22Rv1 (cell line): Measurements from ENCODE around the gene ZNF366.

Source experiments
- H3K27ac ChIP-seq: fragments of 450-650 bp; 2 replicates; pipeline ENCODE4 v1.5.1; 2017
- CTCF ChIP-seq: fragments of 450-650 bp; IDR thresholded peaks from 2 replicates; pipeline ENCODE4 v1.5.1; 2017; ENCODE audit warnings: mild to moderate bottlenecking
- ZFX ChIP-seq: fragments of 450-650 bp; IDR thresholded peaks from 2 replicates; pipeline ENCODE4 v1.6.1; 2017; ENCODE audit warnings: antibody characterized with exemption, borderline replicate concordance

The ZNF366 gene

DNA sequence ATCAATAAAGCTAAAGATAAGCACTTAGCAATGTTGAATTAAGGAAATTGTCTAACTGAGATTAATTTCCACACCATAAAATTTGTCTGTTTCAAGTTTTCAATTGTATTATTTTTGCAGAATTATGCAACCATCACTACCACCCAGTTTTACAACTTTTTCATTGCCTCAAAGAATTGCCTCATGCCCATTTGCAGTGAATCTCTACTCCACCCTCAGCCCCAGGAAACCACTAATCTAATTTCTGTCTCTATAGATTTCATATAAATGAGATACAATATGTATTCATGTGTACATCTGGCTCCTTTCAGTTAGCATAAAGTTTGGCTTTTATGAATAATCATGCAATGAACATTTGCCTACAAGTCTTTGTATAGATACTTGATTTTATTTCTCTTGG is 114.2 kb downstream of the ZNF366 start:
- H3K27ac ChIP-seq, result no peak overlapping the region
- TF ChIP-seq ZFX (no peak), CTCF (no peak)
